MCF 10A (cell line): ENCODE measurements around the gene ITGAV. TPM values are rescaled to one million over a fixed set of nuclear protein-coding genes. Genes with fewer than 3 reads are reported as not detected.

Experiments used
- BruUV-seq: library from RNA; stranded (reverse); fragments of 400-500 nt; replicated peaks from 2 replicates; lab custom pipeline; 2021; lab: Mats Ljungman, UMichigan
- CTCF ChIA-PET: fragments of 300-600 bp; sonication (Branson Sonifier 250); formaldehyde crosslinking; extraction: SDS; loops from one replicate; lab custom pipeline; 2021; ENCODE audit warnings: antibody characterized with exemption, inconsistent platforms; lab: Yijun Ruan, JAX
- POLR2A ChIA-PET: fragments of 300-600, 350-650 bp; sonication (Branson Sonifier 250); formaldehyde crosslinking; extraction: SDS; loops from one replicate; lab custom pipeline; 2020; ENCODE audit warnings: antibody characterized with exemption, inconsistent platforms; lab: Yijun Ruan, JAX
- DNase-seq: peaks from one replicate; pipeline ENCODE4 v3.0.0-alpha.2; 2018; ENCODE audit not compliant: unreplicated experiment
- H3K27ac Mint-ChIP-seq: one replicate; pipeline ENCODE4 v1.8.0; 2022; ENCODE audit warnings: mild to moderate bottlenecking, low read depth, mixed read lengths; ENCODE audit not compliant: unreplicated experiment
- H3K27me3 Mint-ChIP-seq: one replicate; pipeline ENCODE4 v1.8.0; 2022; ENCODE audit warnings: mixed read lengths; ENCODE audit not compliant: insufficient read depth, unreplicated experiment
- H3K36me3 Mint-ChIP-seq: one replicate; pipeline ENCODE4 v1.8.0; 2022; ENCODE audit warnings: mild to moderate bottlenecking, moderate library complexity, mixed read lengths; ENCODE audit not compliant: insufficient read depth, unreplicated experiment
- H3K4me1 Mint-ChIP-seq: one replicate; pipeline ENCODE4 v1.8.0; 2022; ENCODE audit warnings: mixed read lengths; ENCODE audit not compliant: insufficient read depth, unreplicated experiment
- H3K4me3 Mint-ChIP-seq: one replicate; pipeline ENCODE4 v1.8.0; 2022; ENCODE audit warnings: mild to moderate bottlenecking, moderate library complexity, mixed read lengths; ENCODE audit not compliant: unreplicated experiment
- H3K9me3 Mint-ChIP-seq: one replicate; pipeline ENCODE4 v1.8.0; 2022; ENCODE audit warnings: mixed read lengths; ENCODE audit not compliant: unreplicated experiment
- CTCF ChIP-seq: fragments of 200-600 bp; IDR thresholded peaks from one replicate; pipeline ENCODE4 v1.8.0; 2022; ENCODE audit warnings: antibody characterized with exemption, mild to moderate bottlenecking; ENCODE audit not compliant: unreplicated experiment
- intact Hi-C: fragments of 100-400 bp; cut with micrococcal nuclease; formaldehyde crosslinking; loops from 2 replicates; pipeline ENCODE4 v1.14.1; 2022
- total RNA-seq: library from RNA; stranded (reverse); gene quantifications from 2 replicates; pipeline ENCODE4 v1.2.3, GENCODE V29; 2022

Gene ITGAV
- total RNA-seq, 1 experiment from 2014 or later, result 56.1 TPM

GRCh38 chr2:186675380-186675779 is 85.5 kb downstream of the ITGAV start:
- Mint-ChIP-seq H3K27me3 (no peaks in the 10 kb centered on the region), H3K9me3 (peaks cover 11% of the 10 kb centered on the region), H3K36me3 (peaks cover 45% of the 10 kb centered on the region), H3K4me3 (no peak overlapping the region), H3K4me1 (no peaks in the 10 kb centered on the region), H3K27ac (no peak overlapping the region)
- CTCF ChIA-PET, result interaction anchor here (0.6 kb wide), 1 partner anchor 34 kb away, joined by 3 read pairs; no protein-coding TSS in a partner anchor
- no peak for TF ChIP-seq CTCF
- no TSS peak for BruUV-seq
- POLR2A ChIA-PET, result no interaction called here
- intact Hi-C loops, result no loop called here
- no peak for DNase-seq

- Mint-ChIP-seq H3K9me3 (peaks cover 13% of the 10 kb centered on the region), H3K27ac (no peak overlapping the region), H3K4me3 (no peak overlapping the region), H3K4me1 (peaks cover 7% of the 10 kb centered on the region), H3K36me3 (no peaks in the 10 kb centered on the region), H3K27me3 (no peaks in the 10 kb centered on the region)
- ChIA-PET CTCF (interaction anchor here (0.6 to 0.7 kb wide), 2 partner anchors 9 to 107 kb away, joined by 3 read pairs; no protein-coding TSS in a partner anchor), POLR2A (no interaction called here)
- BruUV-seq, result no TSS peak
- no peak for TF ChIP-seq CTCF
- intact Hi-C loops, result no loop called here
- DNase-seq, result no peak
Measured at GRCh38 chr2:186683341-186683740, 93.5 kb downstream of the ITGAV start.

GRCh38 chr2:186687807-186688211 is 98.0 kb downstream of the ITGAV start:
- no peak for DNase-seq
- Mint-ChIP-seq H3K9me3 (peaks cover 16% of the 10 kb centered on the region), H3K4me1 (peaks cover 7% of the 10 kb centered on the region), H3K27me3 (no peaks in the 10 kb centered on the region), H3K27ac (no peak overlapping the region), H3K36me3 (no peaks in the 10 kb centered on the region), H3K4me3 (no peak overlapping the region)
- POLR2A ChIA-PET, result no interaction called here
- intact Hi-C loops, result no loop called here
- CTCF ChIA-PET, result interaction anchor here (0.5 kb wide), 1 partner anchor 11 kb away, joined by 3 read pairs; no protein-coding TSS in a partner anchor
- BruUV-seq, result no TSS peak
- TF ChIP-seq CTCF, result no peak

GRCh38 chr2:186688813-186689212 is 99.0 kb downstream of the ITGAV start:
- intact Hi-C loops, result no loop called here
- Mint-ChIP-seq H3K4me1 (no peaks in the 10 kb centered on the region), H3K27me3 (no peaks in the 10 kb centered on the region), H3K36me3 (no peaks in the 10 kb centered on the region), H3K9me3 (peaks cover 16% of the 10 kb centered on the region), H3K27ac (no peak overlapping the region), H3K4me3 (no peak overlapping the region)
- DNase-seq, result no peak
- BruUV-seq, result no TSS peak
- ChIA-PET CTCF (interaction anchor here (0.7 to 1.6 kb wide), 3 partner anchors 18 to 198 kb away, joined by 3 to 7 read pairs (median 3); no protein-coding TSS in a partner anchor), POLR2A (no interaction called here)
- no peak for TF ChIP-seq CTCF
